ENCODE data around the gene FAM221B.
A peak's percentile ranks its signal among the peaks of the same experiment; 100 is the strongest.

The FAM221B gene

DNA sequence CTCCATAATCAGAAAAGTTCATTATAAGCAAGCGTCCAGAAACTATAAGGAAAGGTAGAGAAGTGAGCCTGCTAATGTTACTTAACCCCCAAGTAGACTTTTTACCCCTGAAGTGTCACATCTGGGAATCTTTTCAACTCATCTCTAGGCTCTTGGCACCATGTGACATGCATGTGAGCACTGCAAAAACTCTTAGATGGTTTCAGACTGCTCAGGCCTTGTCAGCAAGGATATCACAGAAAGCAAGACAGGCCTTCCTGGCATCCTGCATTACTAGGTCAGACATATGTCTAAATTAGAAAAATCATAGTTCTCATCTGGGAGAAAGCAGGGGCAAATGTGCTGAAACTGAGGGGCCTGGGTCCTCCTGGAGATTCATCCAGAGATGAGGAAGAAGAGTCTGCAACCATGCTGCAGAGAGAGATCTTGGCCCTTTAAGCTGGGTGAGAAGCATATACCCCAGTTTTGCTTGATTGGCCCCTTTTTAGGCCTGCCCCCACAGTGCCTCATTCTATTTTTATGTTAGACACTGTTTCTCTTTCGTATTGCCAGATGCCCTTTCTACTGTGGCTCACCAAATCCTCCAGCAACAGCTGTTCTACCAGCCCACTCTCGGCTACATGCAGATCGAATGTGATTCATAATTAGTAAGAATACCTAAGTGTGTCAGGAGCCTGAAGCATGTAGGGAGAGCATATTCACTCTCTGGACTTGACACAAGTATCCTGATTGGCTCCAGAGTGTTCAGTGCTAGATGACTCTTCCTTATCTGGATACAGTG, 19.4 kb upstream of the FAM221B start:
- DNase-seq (ENCODE audit: low spot score), result peak; percentile 62
- FAIRE-seq, result no peak

GRCh38 chr9:35845824-35846771, 17.6 kb upstream of the FAM221B start:
- FAIRE-seq, result no peak
- DNase-seq (ENCODE audit: low spot score), result no peak

DNA sequence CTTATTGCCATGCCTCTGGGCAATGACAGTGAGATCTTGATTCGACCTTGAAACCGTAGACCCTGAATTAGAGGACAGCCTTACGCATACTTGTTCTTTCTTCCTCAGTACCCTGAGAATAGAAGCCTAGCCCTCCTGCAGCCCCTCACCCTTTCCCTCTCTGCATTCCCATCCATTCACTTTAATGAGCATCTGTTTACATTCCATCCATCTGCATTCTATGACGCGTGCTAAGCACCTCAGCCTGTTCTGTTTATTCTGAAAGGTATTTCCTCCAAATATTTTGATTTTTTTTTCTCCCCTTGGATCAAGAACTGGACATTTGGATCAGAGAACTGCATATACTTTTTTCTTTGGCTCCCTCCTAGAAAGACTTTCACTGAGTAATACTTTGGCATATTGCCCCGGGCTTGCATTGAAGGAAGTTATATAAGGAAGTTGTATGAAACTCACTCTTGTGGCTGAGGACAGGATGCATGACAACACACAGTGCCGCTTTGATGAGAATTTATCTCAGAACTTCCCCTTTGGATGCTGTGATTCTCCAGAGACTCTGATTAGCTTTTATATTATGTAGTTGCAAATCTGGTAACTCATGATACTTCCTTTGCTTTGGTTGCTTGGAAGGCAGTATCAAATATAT, 16.2 kb upstream of the FAM221B start:
- DNase-seq (ENCODE audit: low spot score), result peak; percentile 69
- peak; percentile 78 for FAIRE-seq

DNA sequence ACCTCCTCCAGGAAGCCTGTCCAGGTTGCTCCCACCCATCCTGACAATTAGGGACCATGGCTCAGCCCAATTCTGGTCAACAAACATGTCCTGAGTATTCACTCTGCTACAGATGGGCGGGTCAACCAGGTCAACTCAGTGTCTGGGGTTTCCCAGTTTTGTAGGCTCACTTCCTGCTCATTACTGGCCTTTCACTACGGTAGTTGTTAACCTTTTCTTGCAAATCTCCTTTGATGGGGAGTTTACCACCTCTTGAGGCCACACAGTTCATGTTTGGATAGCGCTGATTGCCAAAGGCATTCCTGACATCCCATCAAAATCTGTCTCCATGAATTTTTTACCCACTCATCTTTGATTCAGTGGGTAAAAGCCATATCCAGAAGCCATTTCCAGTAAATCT, 14.3 kb upstream of the FAM221B start:
- FAIRE-seq, result no peak
- DNase-seq (ENCODE audit: low spot score), result no peak

GRCh38 chr9:35842020-35842745, 13.7 kb upstream of the FAM221B start:
- FAIRE-seq (no peak), DNase-seq (ENCODE audit: low spot score) (no peak)

- no peak for FAIRE-seq
Measured at GRCh38 chr9:35841645-35841900, 13.0 kb upstream of the FAM221B start.

GRCh38 chr9:35840881-35841644, 12.5 kb upstream of the FAM221B start:
- no peak for DNase-seq (ENCODE audit: low spot score)
- FAIRE-seq, result no peak

More at GRCh38 chr9:35841645-35841900, 13.0 kb upstream of the FAM221B start:
- no peak for DNase-seq (ENCODE audit: low spot score)

- DNase-seq (ENCODE audit: low spot score), result no peak
- no peak for FAIRE-seq
Measured at GRCh38 chr9:35839926-35840325, 11.4 kb upstream of the FAM221B start.

DNA sequence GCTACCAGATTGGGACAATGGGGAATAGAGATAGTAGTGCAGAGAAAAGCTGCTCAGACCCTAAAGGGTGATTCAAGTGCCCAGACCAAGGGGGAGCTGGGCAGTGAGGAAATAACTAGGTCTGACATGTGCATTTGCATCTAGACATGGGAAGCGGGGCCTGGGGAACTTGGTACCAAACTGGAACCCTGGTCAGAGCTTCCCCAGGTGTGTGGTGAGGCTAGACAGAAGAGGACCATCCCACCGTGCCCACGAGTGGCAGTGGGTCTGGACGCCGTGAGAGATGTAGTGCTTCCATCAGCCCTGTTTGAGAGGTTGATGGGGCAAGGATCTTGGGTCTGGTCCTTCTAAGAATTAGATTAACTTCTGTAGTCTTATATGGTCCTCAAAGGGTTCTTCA, 8.1 kb upstream of the FAM221B start:
- FAIRE-seq (no peak), DNase-seq (ENCODE audit: low spot score) (no peak)

DNA sequence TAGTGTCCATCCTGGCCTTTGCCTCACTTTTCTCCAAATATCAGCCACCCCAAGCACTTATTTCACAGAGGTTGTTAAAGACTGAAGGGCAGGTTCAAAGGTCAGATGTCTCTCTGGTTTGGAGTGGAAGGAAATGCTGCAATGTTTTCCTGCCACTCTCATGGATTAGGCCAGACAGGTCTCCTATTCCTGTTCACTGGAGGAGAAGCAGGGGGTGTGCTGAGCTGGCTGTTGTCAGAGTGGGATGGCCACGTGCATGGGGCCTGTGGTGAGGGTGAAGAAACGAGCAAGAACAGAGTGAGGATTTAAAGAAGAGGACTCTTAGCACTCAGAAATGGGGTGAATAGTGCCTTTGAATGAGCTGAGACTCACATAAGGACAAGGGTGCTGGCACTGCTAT, 7.2 kb upstream of the FAM221B start:
- FAIRE-seq (no peak), DNase-seq (ENCODE audit: low spot score) (no peak)

DNA sequence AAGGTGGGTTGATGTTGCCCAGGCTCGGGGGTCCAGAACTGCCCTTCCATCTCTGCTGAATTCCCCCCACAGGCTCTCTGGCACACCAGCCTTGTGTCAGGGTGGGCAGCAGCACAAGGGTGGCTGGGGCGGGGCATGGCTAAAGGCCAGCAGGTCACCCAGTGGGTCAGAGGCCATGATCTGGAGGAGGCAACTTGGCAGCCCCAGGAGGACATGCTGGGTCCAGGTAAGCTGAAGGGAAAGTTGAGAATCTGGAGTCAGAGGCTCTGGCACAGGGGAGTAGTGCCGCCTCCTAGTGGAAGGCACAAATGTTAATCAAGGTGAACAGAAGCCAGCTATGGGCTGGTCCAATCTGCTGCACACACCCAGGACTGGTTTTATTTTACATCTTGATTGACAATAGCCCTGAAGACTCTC, 6.7 kb upstream of the FAM221B start:
- DNase-seq (ENCODE audit: low spot score) (no peak), FAIRE-seq (no peak)

DNA sequence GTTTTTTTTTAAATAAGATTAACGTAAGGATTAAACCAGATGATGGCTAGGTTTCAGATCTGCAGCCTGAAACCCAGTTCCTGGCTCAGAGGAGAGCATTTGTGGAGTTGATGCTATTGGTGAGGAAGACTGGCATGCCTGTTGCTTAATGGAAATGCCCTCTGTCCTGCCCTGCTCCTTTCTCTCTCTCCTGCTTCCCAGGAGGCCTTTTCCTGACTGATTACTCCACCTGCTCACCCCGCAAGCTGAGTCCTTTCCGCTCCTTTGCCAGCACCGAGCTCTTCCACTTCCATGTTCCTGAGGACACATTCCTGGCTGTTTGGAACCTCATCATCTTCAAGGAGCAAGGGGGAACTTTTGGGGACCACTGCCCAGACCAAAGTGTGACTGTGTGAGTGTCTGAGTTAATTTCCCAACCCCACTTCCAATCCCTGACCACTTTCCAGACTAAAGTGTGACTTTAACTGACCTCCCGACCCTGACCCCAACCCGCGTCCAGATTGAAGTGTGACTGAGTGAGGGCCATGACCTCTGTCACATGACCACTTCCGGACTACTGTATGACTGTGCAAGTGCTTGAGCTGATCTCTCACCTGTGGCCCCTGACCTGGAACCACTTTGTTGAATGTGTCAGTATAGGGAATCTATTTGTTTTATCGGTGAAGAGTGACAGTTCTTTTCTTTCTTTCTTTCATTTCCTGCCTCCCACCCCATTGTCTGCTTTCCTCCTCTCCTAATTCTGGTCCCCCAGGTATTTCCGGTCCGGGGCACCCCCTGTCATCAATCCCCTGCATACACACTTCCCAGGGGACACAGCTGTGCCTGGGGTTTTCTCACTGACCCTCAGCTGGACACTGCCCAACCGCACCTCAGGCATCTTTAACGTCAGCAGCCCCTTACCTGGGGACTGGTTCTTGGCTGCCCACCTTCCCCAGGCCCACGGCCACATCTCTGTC, 6.0 kb upstream of the FAM221B start:
- no peak for DNase-seq (ENCODE audit: low spot score)
- FAIRE-seq, result no peak

GRCh38 chr9:35832814-35833213, 4.3 kb upstream of the FAM221B start:
- no peak for DNase-seq (ENCODE audit: low spot score)
- FAIRE-seq, result no peak

- FAIRE-seq (no peak), DNase-seq (ENCODE audit: low spot score) (no peak)
Measured at GRCh38 chr9:35831040-35831439, 2.5 kb upstream of the FAM221B start.

- FAIRE-seq, result no peak
Measured at GRCh38 chr9:35829764-35830096, 1.2 kb upstream of the FAM221B start.

DNA sequence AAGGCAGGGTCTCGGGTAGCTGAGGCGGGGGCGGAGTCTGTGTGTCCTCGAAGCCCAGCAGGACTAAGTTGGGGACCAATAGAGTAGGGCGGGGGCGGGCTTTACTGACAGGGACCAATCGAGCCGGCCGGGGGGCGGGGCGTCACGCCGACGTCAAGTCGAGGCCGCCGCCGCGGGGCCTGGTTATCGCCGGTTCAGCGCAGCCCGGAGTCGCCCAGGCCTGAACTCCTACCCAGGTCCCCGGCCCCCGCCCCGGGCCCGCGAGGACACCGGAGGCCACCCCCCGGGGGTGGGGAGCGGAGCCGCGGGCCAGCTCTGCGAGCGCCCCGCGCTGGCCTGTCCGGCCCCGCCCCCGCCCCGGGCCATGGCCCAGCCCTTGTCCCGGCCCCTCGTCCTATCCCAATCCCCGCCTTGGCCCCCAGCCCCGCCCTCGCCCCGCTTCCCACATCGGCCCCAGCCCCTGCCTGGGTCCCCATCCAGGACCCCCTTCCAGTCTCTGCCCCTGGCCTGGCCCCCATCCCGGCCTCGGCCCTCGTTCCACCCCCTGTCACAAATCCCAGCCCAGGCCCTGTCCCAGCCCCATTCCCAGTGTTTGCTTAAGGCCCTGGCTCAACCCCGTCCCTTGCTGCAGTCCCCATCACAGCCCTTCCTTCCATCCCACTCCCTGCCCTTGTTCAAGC, 692 bp upstream of the FAM221B start, which contains the start of gene TMEM8B:
TMEM8B (plus strand) TSS at position 145 of the 680 bp plus-strand sequence; CDS start at position 365, 220 bp downstream.
- FAIRE-seq (no peak), DNase-seq (ENCODE audit: low spot score) (peak; percentile 42)

More at GRCh38 chr9:35829764-35830096, 1.2 kb upstream of the FAM221B start:
- DNase-seq (ENCODE audit: low spot score), result no peak

DNA sequence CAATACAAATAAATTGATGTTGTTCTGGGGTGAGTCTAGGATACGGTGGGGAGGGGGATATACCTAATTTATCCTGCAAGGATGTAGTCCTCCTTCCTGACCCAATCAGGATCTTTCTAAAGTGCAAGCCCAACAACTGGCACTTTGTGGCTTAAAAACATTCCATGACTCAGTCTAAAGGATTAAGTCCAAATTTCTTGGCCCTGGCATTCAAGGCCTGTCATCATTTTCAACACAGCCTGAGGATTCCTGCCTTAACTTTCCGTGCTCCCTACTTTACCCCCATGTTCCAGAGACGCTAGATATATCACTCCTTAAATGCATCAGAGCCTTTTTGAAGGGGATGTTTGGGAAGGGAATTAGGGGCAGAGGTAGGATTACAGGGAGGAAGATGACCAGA, 1.0 kb downstream of the FAM221B start:
- FAIRE-seq (no peak), DNase-seq (ENCODE audit: low spot score) (no peak)

GRCh38 chr9:35826071-35826701, 2.3 kb downstream of the FAM221B start:
- FAIRE-seq (no peak), DNase-seq (ENCODE audit: low spot score) (no peak)

All from RCC 7860 (cell line).